Measurements from ENCODE around the gene POLR2L. TPM values are rescaled to one million over a fixed set of nuclear protein-coding genes. Genes with fewer than 3 reads are reported as not detected.

Gene POLR2L
- total RNA-seq, 4 donors from 2014 or later = 66.0 to 94.6 (median 81.2) TPM

DNA sequence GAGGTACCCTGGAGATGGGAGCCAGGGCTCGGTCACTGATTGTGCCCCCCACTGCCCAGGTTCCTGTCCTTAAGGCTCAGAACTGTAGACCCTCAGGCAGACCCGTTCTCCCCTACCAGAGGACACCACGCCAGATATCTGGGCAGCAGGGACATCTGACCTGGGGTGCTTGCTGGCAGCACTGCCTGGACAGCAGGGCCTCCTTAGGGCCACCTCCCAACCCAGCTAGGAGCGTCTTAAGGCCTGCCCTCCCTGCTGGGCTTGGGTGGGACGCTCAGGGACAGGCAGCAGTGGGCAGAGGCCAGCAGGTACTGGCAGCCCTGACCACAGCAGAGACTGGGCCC lies 3.1 kb downstream of the POLR2L start:
- no peak for TF ChIP-seq POLR2A (IDR thresholded peaks at IDR 0.05)
- TF ChIP-seq, protein P1, sequence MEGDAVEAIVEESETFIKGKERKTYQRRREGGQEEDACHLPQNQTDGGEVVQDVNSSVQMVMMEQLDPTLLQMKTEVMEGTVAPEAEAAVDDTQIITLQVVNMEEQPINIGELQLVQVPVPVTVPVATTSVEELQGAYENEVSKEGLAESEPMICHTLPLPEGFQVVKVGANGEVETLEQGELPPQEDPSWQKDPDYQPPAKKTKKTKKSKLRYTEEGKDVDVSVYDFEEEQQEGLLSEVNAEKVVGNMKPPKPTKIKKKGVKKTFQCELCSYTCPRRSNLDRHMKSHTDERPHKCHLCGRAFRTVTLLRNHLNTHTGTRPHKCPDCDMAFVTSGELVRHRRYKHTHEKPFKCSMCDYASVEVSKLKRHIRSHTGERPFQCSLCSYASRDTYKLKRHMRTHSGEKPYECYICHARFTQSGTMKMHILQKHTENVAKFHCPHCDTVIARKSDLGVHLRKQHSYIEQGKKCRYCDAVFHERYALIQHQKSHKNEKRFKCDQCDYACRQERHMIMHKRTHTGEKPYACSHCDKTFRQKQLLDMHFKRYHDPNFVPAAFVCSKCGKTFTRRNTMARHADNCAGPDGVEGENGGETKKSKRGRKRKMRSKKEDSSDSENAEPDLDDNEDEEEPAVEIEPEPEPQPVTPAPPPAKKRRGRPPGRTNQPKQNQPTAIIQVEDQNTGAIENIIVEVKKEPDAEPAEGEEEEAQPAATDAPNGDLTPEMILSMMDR (IDR thresholded peaks at IDR 0.05 in 4 of 5, conservative IDR thresholded peaks at IDR 0.05 in 1 of 5) = no peak
- ATAC-seq (no peak), DNase-seq (no peak)
- Histone ChIP-seq H3K4me1 (peaks cover 31 to 41% of the 10 kb centered on the region in 2 donors), H3K27me3 (no peaks in the 10 kb centered on the region), H3K9me3 (no peaks in the 10 kb centered on the region), H3K36me3 (peaks cover 0 to 45% of the 10 kb centered on the region in 2 donors), H3K4me3 (no peak overlapping the region), H3K27ac (peak overlapping the region in 2 of 4 donors; percentile 24 to 97)
- intact Hi-C loops (cut with DNase I; ENCODE audit: low total_unique reads) = no loop called here
- in situ Hi-C loops (cut with MboI; ENCODE audit: low sequenced_read_pairs in 4 of 4) = no loop called here

DNA sequence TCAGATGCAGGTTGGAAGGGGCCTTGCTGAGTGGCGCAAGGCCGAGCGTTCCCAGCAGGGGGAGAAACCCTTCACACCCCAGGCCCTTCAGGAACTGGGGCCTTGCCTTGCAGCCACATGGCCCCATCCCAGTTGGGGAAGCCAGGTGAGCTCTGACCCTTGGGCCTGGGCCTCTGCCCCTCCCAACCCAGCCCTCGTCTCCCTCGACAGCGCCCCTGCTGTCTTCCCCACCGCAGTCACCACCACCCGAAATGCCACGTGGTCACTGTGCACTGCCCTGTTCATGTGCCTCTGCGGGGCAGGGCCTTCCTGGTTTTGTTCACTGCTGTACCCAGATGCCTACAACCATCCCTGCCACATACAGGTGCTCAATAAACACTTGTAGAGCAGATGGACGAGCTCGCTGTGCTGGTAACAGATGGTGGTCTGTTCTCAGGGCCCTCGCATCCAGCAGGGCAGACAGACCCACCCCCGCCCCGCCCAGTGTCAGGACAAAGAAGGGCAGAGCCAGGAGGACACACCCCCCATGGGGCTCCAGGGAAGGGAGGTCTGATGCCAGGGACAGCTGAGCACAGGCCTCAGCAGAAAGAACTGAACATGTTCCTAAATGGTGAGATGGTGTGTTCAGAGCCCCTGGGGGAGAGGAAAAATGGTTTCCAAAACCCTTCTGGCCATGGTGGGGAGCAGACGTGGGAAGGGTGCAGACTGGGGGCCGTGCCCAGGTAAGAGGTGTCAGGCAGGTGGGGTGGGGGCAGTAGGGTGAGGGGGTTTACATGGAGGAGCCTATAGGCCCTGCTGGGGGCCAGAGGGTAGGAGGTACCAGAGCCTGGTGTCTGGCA lies 3.7 kb downstream of the POLR2L start:
- Histone ChIP-seq H3K4me1 (peaks cover 31 to 41% of the 10 kb centered on the region in 2 donors), H3K27me3 (no peaks in the 10 kb centered on the region), H3K4me3 (no peak overlapping the region), H3K27ac (peak overlapping the region in 2 of 4 donors; percentile 24 to 97), H3K36me3 (peaks cover 0 to 45% of the 10 kb centered on the region in 2 donors), H3K9me3 (no peaks in the 10 kb centered on the region)
- DNase-seq (no peak), ATAC-seq (no peak)
- in situ Hi-C loops (cut with MboI; ENCODE audit: low sequenced_read_pairs in 4 of 4) (no loop called here), intact Hi-C loops (cut with DNase I; ENCODE audit: low total_unique reads) (no loop called here)
- no peak for TF ChIP-seq POLR2A (IDR thresholded peaks at IDR 0.05)
- TF ChIP-seq, protein P1 (IDR thresholded peaks at IDR 0.05 in 4 of 5, conservative IDR thresholded peaks at IDR 0.05 in 1 of 5) = no peak

DNA sequence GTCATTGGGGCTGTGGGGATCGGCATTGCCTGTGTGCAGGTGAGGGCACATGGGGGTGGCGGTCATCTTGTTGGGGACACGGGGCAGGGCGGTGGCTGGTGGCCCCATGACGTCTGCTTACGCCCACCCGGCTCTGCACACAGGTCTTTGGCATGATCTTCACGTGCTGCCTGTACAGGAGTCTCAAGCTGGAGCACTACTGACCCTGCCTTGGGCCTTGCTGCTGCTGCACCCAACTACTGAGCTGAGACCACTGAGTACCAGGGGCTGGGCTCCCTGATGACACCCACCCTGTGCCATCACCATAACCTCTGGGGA lies 4.4 kb downstream of the POLR2L start:
- Histone ChIP-seq H3K27me3 (no peaks in the 10 kb centered on the region), H3K9me3 (no peaks in the 10 kb centered on the region), H3K27ac (peak overlapping the region in 1 of 4 donors; percentile 97), H3K4me3 (no peak overlapping the region), H3K36me3 (peaks cover 0 to 45% of the 10 kb centered on the region in 2 donors), H3K4me1 (peaks cover 34 to 40% of the 10 kb centered on the region in 2 donors)
- in situ Hi-C loops (cut with MboI; ENCODE audit: low sequenced_read_pairs in 4 of 4) = no loop called here
- intact Hi-C loops (cut with DNase I; ENCODE audit: low total_unique reads) = no loop called here
- TF ChIP-seq POLR2A (IDR thresholded peaks at IDR 0.05) = no peak
- TF ChIP-seq, protein P1 (IDR thresholded peaks at IDR 0.05 in 4 of 5, conservative IDR thresholded peaks at IDR 0.05 in 1 of 5) = no peak
- DNase-seq (no peak), ATAC-seq (no peak)

DNA sequence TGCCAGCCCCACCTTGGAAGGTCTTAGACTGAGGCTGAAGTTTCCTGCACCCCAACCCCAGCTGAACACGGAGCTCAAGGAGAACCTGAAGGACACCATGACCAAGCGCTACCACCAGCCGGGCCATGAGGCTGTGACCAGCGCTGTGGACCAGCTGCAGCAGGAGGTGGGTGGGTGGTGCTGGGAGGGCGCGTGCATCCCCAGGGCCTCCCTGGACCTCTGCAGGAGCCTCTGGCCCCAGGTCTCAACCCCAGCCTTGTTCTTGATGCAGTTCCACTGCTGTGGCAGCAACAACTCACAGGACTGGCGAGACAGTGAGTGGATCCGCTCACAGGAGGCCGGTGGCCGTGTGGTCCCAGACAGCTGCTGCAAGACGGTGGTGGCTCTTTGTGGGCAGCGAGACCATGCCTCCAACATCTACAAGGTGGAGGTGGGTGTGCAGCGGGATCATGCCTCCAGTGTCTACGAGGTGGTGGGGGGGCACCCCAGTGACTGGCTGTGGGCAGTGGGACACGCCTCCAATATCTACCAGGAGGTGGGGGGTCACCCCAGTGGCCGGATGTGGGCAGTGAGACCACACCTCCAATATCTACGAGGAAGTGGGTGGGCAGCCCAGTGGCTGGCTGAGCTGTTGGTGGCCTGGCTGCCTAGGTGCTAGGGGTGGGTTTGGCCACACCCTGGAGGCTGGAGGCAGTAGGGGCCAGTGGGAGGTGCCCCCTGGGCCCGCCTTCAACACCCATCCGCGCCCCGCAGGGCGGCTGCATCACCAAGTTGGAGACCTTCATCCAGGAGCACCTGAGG lies 4.9 kb downstream of the POLR2L start:
- TF ChIP-seq POLR2A (IDR thresholded peaks at IDR 0.05) = no peak
- intact Hi-C loops (cut with DNase I; ENCODE audit: low total_unique reads) = no loop called here
- Histone ChIP-seq H3K36me3 (peaks cover 0 to 45% of the 10 kb centered on the region in 2 donors), H3K9me3 (no peaks in the 10 kb centered on the region), H3K27ac (peak overlapping the region in 3 of 4 donors; percentile 3 to 97 (median 92)), H3K27me3 (no peaks in the 10 kb centered on the region), H3K4me3 (no peak overlapping the region), H3K4me1 (peaks cover 34 to 42% of the 10 kb centered on the region in 2 donors)
- in situ Hi-C loops (cut with MboI; ENCODE audit: low sequenced_read_pairs in 4 of 4) = no loop called here
- ATAC-seq (no peak), DNase-seq (no peak)

DNA sequence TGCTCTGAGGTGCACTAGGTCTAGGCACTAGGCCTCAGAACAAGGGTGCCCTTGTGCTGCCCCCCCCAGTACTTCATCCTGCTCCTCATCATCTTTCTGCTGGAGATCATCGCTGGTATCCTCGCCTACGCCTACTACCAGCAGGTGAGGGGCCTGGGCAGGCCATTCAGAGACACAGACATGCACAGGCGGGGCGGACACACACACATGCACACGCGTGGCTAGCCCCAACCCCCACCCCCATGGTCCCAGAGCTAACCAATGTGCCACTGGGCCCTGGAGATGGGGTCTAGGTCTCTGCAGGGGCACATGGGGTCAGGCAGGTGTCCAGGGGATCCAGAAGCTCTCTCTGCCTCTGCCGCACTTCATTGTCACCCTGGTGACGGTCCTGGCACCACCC lies 5.6 kb downstream of the POLR2L start:
- no peak for ATAC-seq
- in situ Hi-C loops (cut with MboI; ENCODE audit: low sequenced_read_pairs in 4 of 4) (no loop called here), intact Hi-C loops (cut with DNase I; ENCODE audit: low total_unique reads) (no loop called here)
- peaks cover 33 to 43% of the 10 kb centered on the region in 2 donors for H3K4me1 ChIP-seq
- peaks cover 0 to 45% of the 10 kb centered on the region in 2 donors for H3K36me3 ChIP-seq
- no peaks in the 10 kb centered on the region for H3K27me3 ChIP-seq
- no peaks in the 10 kb centered on the region for H3K9me3 ChIP-seq
- H3K4me3 ChIP-seq = no peak overlapping the region
- peak overlapping the region in 3 of 4 donors; percentile 3 to 97 (median 92) for H3K27ac ChIP-seq
- no peak for DNase-seq
- TF ChIP-seq, protein P1 (IDR thresholded peaks at IDR 0.05 in 4 of 5, conservative IDR thresholded peaks at IDR 0.05 in 1 of 5) = no peak
- no peak for TF ChIP-seq POLR2A (IDR thresholded peaks at IDR 0.05)
